HG02610 (cell line): ENCODE data around the gene CA12.

ENCODE experiments used
- ATAC-seq: cut with Tn5 transposase; IDR thresholded peaks from one replicate; pipeline ENCODE4 v1.9.1; 2021; ENCODE audit warnings: mild to moderate bottlenecking, moderate library complexity; ENCODE audit not compliant: unreplicated experiment

CA12 gene

GRCh38 chr15:63276342-63277037 is 105.2 kb downstream of the CA12 start:
- peak; percentile 15 for ATAC-seq

DNA sequence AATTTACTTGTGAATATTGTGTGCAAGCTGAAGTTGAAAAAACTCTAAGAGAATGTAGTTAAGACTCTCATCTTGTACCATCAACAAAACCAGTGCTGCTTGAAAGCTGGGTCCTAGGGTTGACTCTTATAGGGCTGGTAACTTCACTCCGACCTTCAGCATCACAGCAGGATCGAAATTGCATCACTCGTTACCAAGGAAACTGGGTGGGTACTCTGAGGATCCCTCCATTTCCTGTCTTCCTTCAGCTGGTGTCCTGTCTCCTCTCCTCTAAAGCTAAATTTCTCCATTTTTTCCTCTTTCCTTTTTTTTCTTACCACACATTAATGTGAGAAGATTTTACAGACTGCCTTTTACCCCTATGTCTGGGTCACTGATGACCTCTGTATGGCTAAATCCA is 107.2 kb downstream of the CA12 start:
- no peak for ATAC-seq
